Smooth muscle cell of the pulmonary artery (primary cell): ENCODE results near the gene TAF11L14. TPM values are rescaled to one million over a fixed set of nuclear protein-coding genes. Genes with fewer than 3 reads are reported as not detected.

Source experiments
- total RNA-seq: library from RNA; depleted of rRNA; stranded (reverse); fragments of >200 nt; gene quantifications from 2 replicates; pipeline ENCODE4 v1.2.3, GENCODE V29; 2014

TAF11L14 gene
- total RNA-seq = not detected in 2 replicates

DNA sequence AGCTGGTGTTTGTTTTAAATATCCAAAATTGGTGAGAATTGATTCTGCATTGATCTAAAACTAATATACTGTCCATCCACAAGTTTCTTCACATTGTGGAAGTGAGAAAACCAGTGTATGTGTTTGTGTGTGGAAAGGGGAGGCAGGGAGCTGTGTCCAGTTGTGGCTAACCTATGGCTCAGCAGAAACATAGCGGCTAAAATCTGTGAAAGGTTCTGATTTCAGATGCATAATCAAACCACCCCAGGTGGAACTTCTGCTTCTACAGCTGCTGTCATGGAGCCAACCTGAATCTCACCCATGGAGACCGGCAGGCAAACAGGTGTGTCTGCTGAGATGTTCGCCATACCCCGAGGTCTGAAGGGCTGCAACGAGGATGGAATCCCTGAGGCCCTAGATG lies at the start of gene TAF11L14:
Gene TAF11L14 (plus strand): TSS at position 301 of the 400 bp plus-strand sequence.

DNA sequence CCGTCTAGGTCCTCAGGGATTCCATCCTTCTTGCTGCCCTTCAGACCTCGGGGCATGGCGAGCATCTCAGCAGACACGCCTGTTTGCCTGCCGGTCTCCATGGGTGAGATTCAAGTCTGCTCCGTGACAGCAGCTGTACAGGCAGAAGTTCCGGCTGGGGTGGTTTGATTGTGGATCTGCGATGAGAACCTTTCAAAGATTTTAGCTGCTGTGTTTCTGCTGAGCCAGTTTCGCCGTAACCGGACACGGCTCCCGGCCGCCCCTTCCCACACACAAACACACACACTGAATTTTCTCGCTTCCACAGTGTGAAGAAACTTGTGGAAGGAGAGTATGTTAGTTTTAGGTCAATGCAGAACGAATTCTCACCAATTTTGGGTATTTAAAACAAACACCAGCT lies 48.6 kb upstream of the TAF11L14 start, which contains the start of gene TAF11L7:
Gene TAF11L7 (minus strand): TSS at position 101 of the 400 bp plus-strand sequence.

DNA sequence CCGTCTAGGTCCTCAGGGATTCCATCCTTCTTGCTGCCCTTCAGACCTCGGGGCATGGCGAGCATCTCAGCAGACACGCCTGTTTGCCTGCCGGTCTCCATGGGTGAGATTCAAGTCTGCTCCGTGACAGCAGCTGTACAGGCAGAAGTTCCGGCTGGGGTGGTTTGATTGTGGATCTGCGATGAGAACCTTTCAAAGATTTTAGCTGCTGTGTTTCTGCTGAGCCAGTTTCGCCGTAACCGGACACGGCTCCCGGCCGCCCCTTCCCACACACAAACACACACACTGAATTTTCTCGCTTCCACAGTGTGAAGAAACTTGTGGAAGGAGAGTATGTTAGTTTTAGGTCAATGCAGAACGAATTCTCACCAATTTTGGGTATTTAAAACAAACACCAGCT lies 43.4 kb upstream of the TAF11L14 start, which contains the start of gene TAF11L8:
Gene TAF11L8 (minus strand): TSS at position 101 of the 400 bp plus-strand sequence.

DNA sequence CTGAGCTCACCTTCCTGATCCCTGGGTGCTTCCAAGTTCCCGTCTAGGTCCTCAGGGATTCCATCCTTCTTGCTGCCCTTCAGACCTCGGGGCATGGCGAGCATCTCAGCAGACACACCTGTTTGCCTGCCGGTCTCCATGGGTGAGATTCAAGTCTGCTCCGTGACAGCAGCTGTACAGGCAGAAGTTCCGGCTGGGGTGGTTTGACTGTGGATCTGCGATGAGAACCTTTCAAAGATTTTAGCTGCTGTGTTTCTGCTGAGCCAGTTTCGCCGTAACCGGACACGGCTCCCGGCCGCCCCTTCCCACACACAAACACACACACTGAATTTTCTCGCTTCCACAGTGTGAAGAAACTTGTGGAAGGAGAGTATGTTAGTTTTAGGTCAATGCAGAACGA lies 40.0 kb upstream of the TAF11L14 start, which contains the start of gene TAF11L9:
Gene TAF11L9 (minus strand): TSS at position 140 of the 400 bp plus-strand sequence.

DNA sequence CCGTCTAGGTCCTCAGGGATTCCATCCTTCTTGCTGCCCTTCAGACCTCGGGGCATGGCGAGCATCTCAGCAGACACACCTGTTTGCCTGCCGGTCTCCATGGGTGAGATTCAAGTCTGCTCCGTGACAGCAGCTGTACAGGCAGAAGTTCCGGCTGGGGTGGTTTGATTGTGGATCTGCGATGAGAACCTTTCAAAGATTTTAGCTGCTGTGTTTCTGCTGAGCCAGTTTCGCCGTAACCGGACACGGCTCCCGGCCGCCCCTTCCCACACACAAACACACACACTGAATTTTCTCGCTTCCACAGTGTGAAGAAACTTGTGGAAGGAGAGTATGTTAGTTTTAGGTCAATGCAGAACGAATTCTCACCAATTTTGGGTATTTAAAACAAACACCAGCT lies 36.5 kb upstream of the TAF11L14 start, which contains the start of gene TAF11L10:
Gene TAF11L10 (minus strand): TSS at position 101 of the 400 bp plus-strand sequence.

DNA sequence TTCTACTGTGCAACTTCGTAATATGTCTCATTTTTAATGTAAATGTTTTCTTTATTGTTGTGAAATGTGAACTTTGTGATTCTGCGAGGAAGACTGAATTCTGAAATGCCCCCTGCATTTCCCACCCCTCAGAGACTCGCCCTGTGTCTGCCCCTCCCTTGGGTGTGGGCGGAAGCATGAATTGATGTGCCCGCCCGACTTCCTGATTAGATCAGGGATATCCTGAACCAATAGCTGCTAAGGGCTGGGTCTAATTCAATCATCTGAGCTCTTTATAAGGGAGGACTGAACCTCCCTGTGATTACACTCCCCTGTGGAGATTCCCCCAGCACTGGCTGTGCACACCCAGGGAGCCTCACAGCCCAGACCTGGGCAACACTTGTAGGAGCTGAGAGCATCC lies 30.4 kb upstream of the TAF11L14 start, which contains the start of gene TAF11L11:
Gene TAF11L11 (plus strand): TSS at position 304 of the 400 bp plus-strand sequence.

DNA sequence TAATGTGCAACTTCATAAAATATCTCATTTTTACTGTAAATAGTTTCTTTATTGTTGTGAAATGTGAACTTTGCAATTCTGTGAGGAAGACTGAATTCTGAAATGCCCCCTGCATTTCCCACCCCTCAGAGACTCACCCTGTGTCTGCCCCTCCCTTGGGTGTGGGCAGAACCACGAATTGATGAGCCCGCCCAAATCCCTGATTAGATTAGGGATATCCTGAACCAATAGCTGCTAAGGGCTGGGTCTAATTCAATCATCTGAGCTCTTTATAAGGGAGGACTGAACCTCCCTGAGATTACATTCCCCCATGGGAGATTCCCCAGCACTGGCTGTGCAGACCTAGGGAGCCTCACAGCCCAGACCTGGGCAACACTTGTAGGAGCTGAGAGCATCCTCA lies 24.2 kb upstream of the TAF11L14 start, which contains the start of gene TAF11L12:
Gene TAF11L12 (plus strand): TSS at position 301 of the 400 bp plus-strand sequence.

DNA sequence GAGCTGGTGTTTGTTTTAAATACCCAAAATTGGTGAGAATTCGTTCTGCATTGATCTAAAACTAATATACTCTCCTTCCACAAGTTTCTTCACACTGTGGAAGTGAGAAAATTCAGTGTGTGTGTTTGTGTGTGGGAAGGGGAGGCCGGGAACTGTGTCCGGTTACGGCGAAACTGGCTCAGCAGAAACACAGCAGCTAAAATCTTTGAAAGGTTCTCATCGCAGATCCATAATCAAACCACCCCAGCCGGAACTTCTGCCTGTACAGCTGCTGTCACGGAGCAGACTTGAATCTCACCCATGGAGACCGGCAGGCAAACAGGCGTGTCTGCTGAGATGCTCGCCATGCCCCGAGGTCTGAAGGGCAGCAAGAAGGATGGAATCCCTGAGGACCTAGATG lies 2.5 kb upstream of the TAF11L14 start, which contains the start of gene TAF11L13:
Gene TAF11L13 (plus strand): TSS at position 301 of the 400 bp plus-strand sequence.

Other genes with a start within 250 kb of the TAF11L14 start
- gene TAF11L2, start 136.2 kb upstream of the TAF11L14 start, total RNA-seq = not detected in 2 replicates
- not detected in 2 replicates for gene TAF11L3, start 116.1 kb upstream of the TAF11L14 start, total RNA-seq
- gene TAF11L4, start 112.7 kb upstream of the TAF11L14 start, total RNA-seq = not detected in 2 replicates
- gene TAF11L5, start 109.2 kb upstream of the TAF11L14 start, total RNA-seq = not detected in 2 replicates
- not detected in 2 replicates for gene TAF11L6, start 105.8 kb upstream of the TAF11L14 start, total RNA-seq
- gene TAF11L7, start 48.7 kb upstream of the TAF11L14 start, total RNA-seq = not detected in 2 replicates
- not detected in 2 replicates for gene TAF11L8, start 43.5 kb upstream of the TAF11L14 start, total RNA-seq
- not detected in 2 replicates for gene TAF11L9, start 40.1 kb upstream of the TAF11L14 start, total RNA-seq
- gene TAF11L10, start 36.6 kb upstream of the TAF11L14 start, total RNA-seq = not detected in 2 replicates
- not detected in 2 replicates for gene TAF11L11, start 30.3 kb upstream of the TAF11L14 start, total RNA-seq
- not detected in 2 replicates for gene TAF11L12, start 24.1 kb upstream of the TAF11L14 start, total RNA-seq
- not detected in 2 replicates for gene TAF11L13, start 2.4 kb upstream of the TAF11L14 start, total RNA-seq